ENCODE measurements around the gene MYO5B. TPM values are rescaled to one million over a fixed set of nuclear protein-coding genes. Genes with fewer than 3 reads are reported as not detected.

The MYO5B gene
- total RNA-seq, 1 donor from 2014 or later = 0.27 TPM

GRCh38 chr18:50190236-50190635, 4.7 kb downstream of the MYO5B start:
- intact Hi-C loops (cut with micrococcal nuclease) = loop anchor here (10.0 kb wide), 1 partner anchor 695 kb away; the partner anchor contains the start of gene RPL17

- intact Hi-C loops (cut with micrococcal nuclease) = no loop called here
Measured at GRCh38 chr18:50189160-50189559, 5.8 kb downstream of the MYO5B start.

- intact Hi-C loops (cut with micrococcal nuclease) = no loop called here
Measured at GRCh38 chr18:50188652-50189051, 6.3 kb downstream of the MYO5B start.

GRCh38 chr18:50187659-50188058, 7.3 kb downstream of the MYO5B start:
- intact Hi-C loops (cut with micrococcal nuclease) = loop anchor here (1.0 kb wide), 1 partner anchor 170 kb away; no protein-coding TSS in a partner anchor

GRCh38 chr18:50186385-50186784, 8.6 kb downstream of the MYO5B start:
- intact Hi-C loops (cut with micrococcal nuclease) = no loop called here

- intact Hi-C loops (cut with micrococcal nuclease) = no loop called here
Measured at GRCh38 chr18:50183556-50183955, 11.4 kb downstream of the MYO5B start.

GRCh38 chr18:50182511-50182910, 12.4 kb downstream of the MYO5B start:
- intact Hi-C loops (cut with micrococcal nuclease) = no loop called here

- intact Hi-C loops (cut with micrococcal nuclease) = no loop called here
Measured at GRCh38 chr18:50181590-50181989, 13.4 kb downstream of the MYO5B start.

- intact Hi-C loops (cut with micrococcal nuclease) = no loop called here
Measured at GRCh38 chr18:50179465-50179864, 15.5 kb downstream of the MYO5B start.

- intact Hi-C loops (cut with micrococcal nuclease) = no loop called here
Measured at GRCh38 chr18:50177294-50177992, 17.5 kb downstream of the MYO5B start.

GRCh38 chr18:50172367-50172766, 22.6 kb downstream of the MYO5B start:
- intact Hi-C loops (cut with micrococcal nuclease) = no loop called here

GRCh38 chr18:50171406-50171805, 23.5 kb downstream of the MYO5B start:
- intact Hi-C loops (cut with micrococcal nuclease) = no loop called here

GRCh38 chr18:50170004-50170403, 24.9 kb downstream of the MYO5B start:
- intact Hi-C loops (cut with micrococcal nuclease) = no loop called here

- intact Hi-C loops (cut with micrococcal nuclease) = no loop called here
Measured at GRCh38 chr18:50169149-50169548, 25.8 kb downstream of the MYO5B start.

GRCh38 chr18:50167966-50168365, 27.0 kb downstream of the MYO5B start:
- intact Hi-C loops (cut with micrococcal nuclease) = no loop called here

GRCh38 chr18:50166901-50167300, 28.0 kb downstream of the MYO5B start:
- intact Hi-C loops (cut with micrococcal nuclease) = no loop called here

GRCh38 chr18:50163505-50163904, 31.4 kb downstream of the MYO5B start:
- intact Hi-C loops (cut with micrococcal nuclease) = no loop called here

GRCh38 chr18:50162486-50163304, 32.3 kb downstream of the MYO5B start:
- intact Hi-C loops (cut with micrococcal nuclease) = no loop called here

GRCh38 chr18:50161597-50162205, 33.2 kb downstream of the MYO5B start:
- intact Hi-C loops (cut with micrococcal nuclease) = no loop called here

- intact Hi-C loops (cut with micrococcal nuclease) = no loop called here
Measured at GRCh38 chr18:50159654-50160046, 35.3 kb downstream of the MYO5B start.

- intact Hi-C loops (cut with micrococcal nuclease) = no loop called here
Measured at GRCh38 chr18:50158866-50159653, 35.9 kb downstream of the MYO5B start.
